ENCODE results near the gene SLC16A11.

DNA sequence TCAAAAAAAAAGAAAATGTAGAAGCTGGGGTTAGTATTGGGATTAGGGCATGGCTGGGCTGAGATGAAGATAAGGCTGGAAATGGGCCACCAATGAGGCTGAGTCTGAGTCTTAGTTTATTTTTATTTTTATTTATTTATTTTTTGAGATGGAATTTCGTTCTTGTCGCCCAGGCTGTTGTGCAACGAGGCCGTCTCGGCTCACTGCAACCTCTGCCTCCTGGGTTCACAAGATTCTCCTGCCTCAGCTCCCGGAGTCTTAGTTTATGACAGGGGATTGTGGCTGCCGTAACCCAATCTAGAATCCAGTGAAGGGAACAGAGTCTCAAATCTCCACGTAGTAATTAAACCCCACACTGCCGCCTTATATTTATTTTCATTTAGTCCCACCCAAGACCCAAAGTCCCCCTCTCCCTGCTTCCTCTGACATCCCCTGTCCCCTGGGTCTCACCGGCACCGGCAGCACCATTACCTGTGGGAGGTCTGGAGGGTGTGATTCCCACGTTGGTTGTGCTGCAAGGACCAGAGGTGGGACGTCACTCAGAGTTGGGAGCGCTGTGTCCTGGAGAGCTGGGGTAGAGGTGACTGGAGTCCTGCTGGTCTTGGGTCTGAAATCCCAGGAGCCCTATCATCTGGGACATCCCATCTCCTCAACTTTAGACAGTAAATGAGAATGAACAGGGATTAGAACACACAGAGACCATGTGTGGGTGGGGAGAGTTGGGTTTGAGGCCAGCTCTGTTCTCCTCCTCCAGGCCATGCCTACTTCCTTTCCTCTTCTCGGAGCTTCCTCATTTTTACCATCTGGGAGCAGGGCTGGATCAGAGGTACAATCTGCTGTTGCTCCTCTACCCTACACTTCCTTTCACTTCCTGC, 35.9 kb upstream of the SLC16A11 start, which contains the start of gene CLEC10A:
- TF ChIP-seq CTCF (conservative IDR thresholded peaks at IDR 0.05) = no peak
- no peak for TF ChIP-seq EZH2 (IDR thresholded peaks at IDR 0.05; ENCODE audit: low read depth)

All from PC-9 (cell line).